ENCODE measurements around the gene IBTK. TPM values are rescaled to one million over a fixed set of nuclear protein-coding genes. Genes with fewer than 3 reads are reported as not detected.
"Not testable (repeated sequence)": the region's sequence is repeated elsewhere in the genome, so short reads cannot be mapped to it uniquely, and the experiment has no call there.

Gene IBTK
- total and polyA plus RNA-seq, 2 of the 4 experiments (the other 2 are of a cell fraction), result 9.7 to 45.0 TPM

- Histone ChIP-seq H3K4me2 (ENCODE audit: low read depth, low read length) (no peak overlapping the region), H4K20me1 (ENCODE audit: insufficient read depth, low read length) (no peaks in the 10 kb centered on the region), H3K9ac (ENCODE audit: low read depth, low read length) (no peak overlapping the region), H3K56ac (ENCODE audit: extremely low read depth, insufficient read depth, low read length) (no peak overlapping the region), H3K27ac (ENCODE audit: insufficient read depth, low read length) (no peak overlapping the region), H4K8ac (ENCODE audit: low read depth in 2 of 2, low read length in 2 of 2) (no peak overlapping the region), H3K4ac (ENCODE audit: low read depth, low read length) (no peak overlapping the region), H2BK5ac (ENCODE audit: low read depth, low read length, poor library complexity, severe bottlenecking) (no peak overlapping the region), H3K14ac (replicated peaks; ENCODE audit: low read depth, low read length) (no peak overlapping the region), H2BK120ac (ENCODE audit: low read depth, low read length) (no peak overlapping the region), H3K9me3 (ENCODE audit: control insufficient read depth, insufficient read depth, low read length) (no peaks in the 10 kb centered on the region), H3K18ac (ENCODE audit: low read depth, low read length) (no peak overlapping the region), H3K4me1 (ENCODE audit: control insufficient read depth, insufficient read depth, low read length) (no peaks in the 10 kb centered on the region), H4K5ac (ENCODE audit: low read depth, low read length) (no peak overlapping the region), H4K91ac (ENCODE audit: insufficient read depth, low read depth, low read length) (no peak overlapping the region), H2BK15ac (ENCODE audit: low read depth, low read length) (no peak overlapping the region), H2AK9ac (replicated peaks; ENCODE audit: low read depth, low read length, poor library complexity) (no peak overlapping the region), H3K36me3 (ENCODE audit: control insufficient read depth, insufficient read depth, low read length) (no peaks in the 10 kb centered on the region), H3K4me3 (ENCODE audit: insufficient read depth, low read depth, low read length) (no peak overlapping the region), H2AFZ (replicated peaks; ENCODE audit: low read length, poor library complexity) (no peak overlapping the region), H3K79me1 (ENCODE audit: low read depth in 1 of 2, low read length in 2 of 2) (no peaks in the 10 kb centered on the region), H3K9me1 (ENCODE audit: insufficient read depth, low read length) (no peaks in the 10 kb centered on the region), H3K23ac (ENCODE audit: low read depth, low read length) (no peak overlapping the region), H2BK20ac (ENCODE audit: low read depth, low read length) (no peak overlapping the region), H3K27me3 (ENCODE audit: control insufficient read depth, insufficient read depth, low read length) (peaks cover 4% of the 10 kb centered on the region), H2AK5ac (ENCODE audit: low read depth, low read length) (no peak overlapping the region)
- dilution Hi-C loops (cut with HindIII; ENCODE audit: low sequenced_read_pairs, unreplicated experiment), result no loop called here
- in situ Hi-C loops (cut with MboI; ENCODE audit: low sequenced_read_pairs), result no loop called here
- TF ChIP-seq CEBPB (IDR thresholded peaks at IDR 0.05; ENCODE audit: low read depth, low read length), result no peak
- no peak for TF ChIP-seq NFE2L2 (IDR thresholded peaks at IDR 0.05; ENCODE audit: low read depth, low read length)
- no peak for TF ChIP-seq RCOR1 (IDR thresholded peaks at IDR 0.05; ENCODE audit: insufficient replicate concordance, low read length)
- TF ChIP-seq MAFK (IDR thresholded peaks at IDR 0.05; ENCODE audit: low read depth, low read length), result no peak
- TF ChIP-seq MXI1 (IDR thresholded peaks at IDR 0.05; ENCODE audit: borderline replicate concordance, low read depth, low read length), result no peak
- intact Hi-C loops (cut with micrococcal nuclease), result no loop called here
- CTCF ChIA-PET, result no interaction called here
- DNase-seq (no peak), ATAC-seq (ENCODE audit: low read depth) (no peak)
- POLR2A ChIA-PET (ENCODE audit: unreplicated experiment), result no interaction called here
- no TSS peak for BruUV-seq (replicated peaks)
- 73% methylated on average over 2 of the region's 11 CpGs; no CpG with 5 or more reads in 1 of the 2 experiments for WGBS, 2 experiments (ENCODE audit: extremely low coverage in 2 of 2, insufficient read length in 1 of 2)
These were observed 36.3 kb upstream of the IBTK start for GRCh38 chr6:82283771-82284410.

- H3K9ac ChIP-seq (ENCODE audit: low read depth, low read length); DNase-seq; intact Hi-C loops (cut with micrococcal nuclease); H2BK15ac ChIP-seq (ENCODE audit: low read depth, low read length); H3K56ac ChIP-seq (ENCODE audit: extremely low read depth, insufficient read depth, low read length); H3K14ac ChIP-seq (replicated peaks; ENCODE audit: low read depth, low read length); H3K4me3 ChIP-seq (ENCODE audit: insufficient read depth, low read depth, low read length); H4K8ac ChIP-seq (ENCODE audit: low read depth in 2 of 2, low read length in 2 of 2); ATAC-seq (ENCODE audit: low read depth); H2AFZ ChIP-seq (replicated peaks; ENCODE audit: low read length, poor library complexity); H4K91ac ChIP-seq (ENCODE audit: insufficient read depth, low read depth, low read length); H2AK5ac ChIP-seq (ENCODE audit: low read depth, low read length); in situ Hi-C loops (cut with MboI; ENCODE audit: low sequenced_read_pairs); H2BK120ac ChIP-seq (ENCODE audit: low read depth, low read length); H3K23ac ChIP-seq (ENCODE audit: low read depth, low read length); dilution Hi-C loops (cut with HindIII; ENCODE audit: low sequenced_read_pairs, unreplicated experiment); BruUV-seq (replicated peaks); H3K36me3 ChIP-seq (ENCODE audit: control insufficient read depth, insufficient read depth, low read length); H4K20me1 ChIP-seq (ENCODE audit: insufficient read depth, low read length); H2BK5ac ChIP-seq (ENCODE audit: low read depth, low read length, poor library complexity, severe bottlenecking); H4K5ac ChIP-seq (ENCODE audit: low read depth, low read length); H2BK20ac ChIP-seq (ENCODE audit: low read depth, low read length); H3K9me3 ChIP-seq (ENCODE audit: control insufficient read depth, insufficient read depth, low read length); POLR2A ChIA-PET (ENCODE audit: unreplicated experiment); H3K4ac ChIP-seq (ENCODE audit: low read depth, low read length); H3K4me2 ChIP-seq (ENCODE audit: low read depth, low read length); H3K79me1 ChIP-seq (ENCODE audit: low read depth in 1 of 2, low read length in 2 of 2); H3K27ac ChIP-seq (ENCODE audit: insufficient read depth, low read length); H3K27me3 ChIP-seq (ENCODE audit: control insufficient read depth, insufficient read depth, low read length); H2AK9ac ChIP-seq (replicated peaks; ENCODE audit: low read depth, low read length, poor library complexity); CTCF ChIA-PET; H3K18ac ChIP-seq (ENCODE audit: low read depth, low read length); H3K4me1 ChIP-seq (ENCODE audit: control insufficient read depth, insufficient read depth, low read length); H3K9me1 ChIP-seq (ENCODE audit: insufficient read depth, low read length): not testable (repeated sequence)
- no CpG with 5 or more reads among the region's 2 CpGs for WGBS, 2 experiments (ENCODE audit: extremely low coverage in 2 of 2, insufficient read length in 1 of 2)
These were observed 34.0 kb upstream of the IBTK start for GRCh38 chr6:82281550-82281949.

Data from IMR-90 (cell line).